ENCODE results near the gene CMSS1. TPM values are rescaled to one million over a fixed set of nuclear protein-coding genes. Genes with fewer than 3 reads are reported as not detected.

CMSS1 gene
- total RNA-seq, 1 experiment from 2014 or later, result 55.8 TPM

- CTCF ChIA-PET, result no interaction called here
- no peak for TF ChIP-seq CTCF (IDR thresholded peaks at IDR 0.05; ENCODE audit: unreplicated experiment)
- Mint-ChIP-seq H3K27me3 (ENCODE audit: unreplicated experiment) (no peaks in the 10 kb centered on the region), H3K27ac (ENCODE audit: unreplicated experiment) (no peak overlapping the region), H3K4me3 (ENCODE audit: low read depth, unreplicated experiment) (no peak overlapping the region), H3K4me1 (ENCODE audit: low read depth, unreplicated experiment) (peaks cover 21% of the 10 kb centered on the region), H3K36me3 (ENCODE audit: insufficient read depth, unreplicated experiment) (no peaks in the 10 kb centered on the region), H3K9me3 (ENCODE audit: low read depth, unreplicated experiment) (no peaks in the 10 kb centered on the region)
- no TSS peak for BruUV-seq (replicated peaks)
- intact Hi-C loops (cut with micrococcal nuclease; ENCODE audit: unreplicated experiment), result no loop called here
- no peak for DNase-seq
Observed at GRCh38 chr3:99857278-99857677, 39.6 kb downstream of the CMSS1 start.

- Mint-ChIP-seq H3K4me3 (ENCODE audit: low read depth, unreplicated experiment) (no peak overlapping the region), H3K27me3 (ENCODE audit: unreplicated experiment) (no peaks in the 10 kb centered on the region), H3K4me1 (ENCODE audit: low read depth, unreplicated experiment) (peaks cover 21% of the 10 kb centered on the region), H3K27ac (ENCODE audit: unreplicated experiment) (no peak overlapping the region), H3K36me3 (ENCODE audit: insufficient read depth, unreplicated experiment) (no peaks in the 10 kb centered on the region), H3K9me3 (ENCODE audit: low read depth, unreplicated experiment) (no peaks in the 10 kb centered on the region)
- no peak for DNase-seq
- TF ChIP-seq CTCF (IDR thresholded peaks at IDR 0.05; ENCODE audit: unreplicated experiment), result no peak
- CTCF ChIA-PET, result no interaction called here
- BruUV-seq (replicated peaks), result no TSS peak
- intact Hi-C loops (cut with micrococcal nuclease; ENCODE audit: unreplicated experiment), result no loop called here
Observed at GRCh38 chr3:99858469-99858868, 40.8 kb downstream of the CMSS1 start.

GRCh38 chr3:99859825-99860224, 42.2 kb downstream of the CMSS1 start:
- H3K27ac Mint-ChIP-seq (ENCODE audit: unreplicated experiment), result no peak overlapping the region
- TF ChIP-seq CTCF (IDR thresholded peaks at IDR 0.05; ENCODE audit: unreplicated experiment), result no peak
- intact Hi-C loops (cut with micrococcal nuclease; ENCODE audit: unreplicated experiment), result no loop called here
- H3K9me3 Mint-ChIP-seq (ENCODE audit: low read depth, unreplicated experiment), result no peaks in the 10 kb centered on the region
- BruUV-seq (replicated peaks), result no TSS peak
- H3K36me3 Mint-ChIP-seq (ENCODE audit: insufficient read depth, unreplicated experiment), result no peaks in the 10 kb centered on the region
- no peaks in the 10 kb centered on the region for H3K27me3 Mint-ChIP-seq (ENCODE audit: unreplicated experiment)
- no peak for DNase-seq
- H3K4me1 Mint-ChIP-seq (ENCODE audit: low read depth, unreplicated experiment), result peaks cover 21% of the 10 kb centered on the region
- no peak overlapping the region for H3K4me3 Mint-ChIP-seq (ENCODE audit: low read depth, unreplicated experiment)
- CTCF ChIA-PET, result interaction anchor here (0.8 to 1.5 kb wide), 3 partner anchors 13 to 90 kb away, joined by 3 read pairs; no protein-coding TSS in a partner anchor

- BruUV-seq (replicated peaks), result no TSS peak
- Mint-ChIP-seq H3K4me1 (ENCODE audit: low read depth, unreplicated experiment) (peaks cover 25% of the 10 kb centered on the region), H3K27me3 (ENCODE audit: unreplicated experiment) (no peaks in the 10 kb centered on the region), H3K9me3 (ENCODE audit: low read depth, unreplicated experiment) (no peaks in the 10 kb centered on the region), H3K36me3 (ENCODE audit: insufficient read depth, unreplicated experiment) (no peaks in the 10 kb centered on the region), H3K27ac (ENCODE audit: unreplicated experiment) (no peak overlapping the region), H3K4me3 (ENCODE audit: low read depth, unreplicated experiment) (no peak overlapping the region)
- no peak for DNase-seq
- CTCF ChIA-PET, result no interaction called here
- TF ChIP-seq CTCF (IDR thresholded peaks at IDR 0.05; ENCODE audit: unreplicated experiment), result no peak
- intact Hi-C loops (cut with micrococcal nuclease; ENCODE audit: unreplicated experiment), result no loop called here
Observed at GRCh38 chr3:99861216-99861615, 43.6 kb downstream of the CMSS1 start.

All from Calu3 (cell line).